ENCODE results near the gene NHSL2.
A peak's percentile ranks its signal among the peaks of the same experiment; 100 is the strongest.
"Not testable (repeated sequence)": the region's sequence is repeated elsewhere in the genome, so short reads cannot be mapped to it uniquely, and the experiment has no call there.

Gene NHSL2

DNA sequence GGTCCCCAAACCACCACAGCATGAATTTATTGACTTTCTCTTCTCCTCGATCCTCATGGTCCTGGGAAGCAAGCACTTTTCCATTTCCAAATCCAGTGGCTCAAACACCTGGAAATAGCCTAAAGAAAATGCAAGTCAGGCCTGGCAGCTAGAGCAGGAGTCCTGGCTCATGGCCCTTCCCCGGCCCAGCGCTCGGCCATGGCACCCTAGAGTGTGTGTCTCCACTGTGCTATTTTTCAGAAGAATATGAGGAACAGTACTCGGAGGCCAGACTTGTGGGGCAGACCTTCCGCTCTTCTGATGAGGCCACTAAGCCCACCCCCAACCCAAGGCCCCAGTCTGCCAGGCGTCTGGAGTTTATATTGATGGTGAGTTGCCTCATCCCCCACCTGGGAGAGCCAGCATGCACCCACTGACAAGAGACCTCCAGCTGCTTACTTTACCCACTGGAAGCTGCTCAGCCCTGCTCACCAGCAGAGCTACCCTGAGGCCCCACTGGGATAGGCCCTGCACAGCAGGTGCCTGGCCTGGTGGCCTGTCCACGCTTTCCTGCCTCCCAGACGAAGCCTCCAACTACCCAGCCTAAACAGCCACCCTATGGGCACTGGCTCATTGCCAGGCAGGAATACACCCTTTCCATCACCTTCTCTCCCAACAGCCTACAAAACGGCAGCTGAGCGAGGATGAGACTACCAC, 223.4 kb downstream of the NHSL2 start:
- DNase-seq = no peak

DNA sequence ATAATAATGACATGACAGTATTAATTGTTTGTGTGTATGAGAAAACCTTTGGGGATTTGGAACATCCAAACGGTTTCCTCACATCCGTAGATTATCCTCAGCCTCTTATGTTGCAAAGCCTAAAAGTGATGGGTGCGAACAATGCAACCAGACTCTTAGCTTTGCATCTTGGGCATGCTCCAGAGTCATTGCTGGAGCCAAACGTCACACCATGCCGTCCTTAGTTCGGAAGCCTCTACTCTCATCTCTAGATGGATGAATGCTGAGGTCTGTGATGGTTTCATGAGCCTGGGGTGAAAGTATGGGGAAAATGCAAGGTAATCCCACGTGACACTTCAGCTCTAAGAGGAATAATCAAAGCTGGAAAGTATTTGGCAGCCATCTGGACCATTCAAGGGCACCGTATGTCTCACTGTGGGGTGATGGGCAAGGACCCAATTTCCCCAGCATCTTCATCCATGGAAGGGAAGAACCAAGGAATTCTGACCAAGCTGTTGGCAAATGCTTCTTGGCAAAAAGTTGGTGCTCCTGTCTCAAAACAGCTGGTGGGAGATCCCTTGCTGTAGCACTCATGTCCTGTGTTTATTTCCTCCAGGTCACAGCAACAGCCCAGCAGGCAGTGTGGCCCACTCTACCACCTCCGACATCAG, 227.3 kb downstream of the NHSL2 start:
- DNase-seq = no peak

DNA sequence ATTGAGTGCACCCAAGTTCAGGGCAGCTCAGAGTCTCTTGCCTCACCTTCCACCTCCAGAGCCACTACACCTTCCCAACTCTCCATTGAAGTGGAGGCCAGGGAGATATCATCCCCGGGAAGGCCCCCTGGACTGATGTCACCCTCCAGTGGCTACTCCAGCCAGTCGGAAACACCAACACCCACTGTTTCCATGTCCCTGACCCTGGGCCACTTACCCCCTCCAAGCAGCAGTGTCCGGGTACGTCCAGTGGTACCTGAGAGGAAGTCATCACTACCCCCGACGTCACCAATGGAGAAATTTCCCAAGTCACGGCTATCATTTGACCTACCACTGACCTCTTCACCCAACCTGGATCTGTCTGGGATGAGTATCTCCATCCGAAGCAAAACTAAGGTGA, 228.9 kb downstream of the NHSL2 start:
- DNase-seq = no peak

DNA sequence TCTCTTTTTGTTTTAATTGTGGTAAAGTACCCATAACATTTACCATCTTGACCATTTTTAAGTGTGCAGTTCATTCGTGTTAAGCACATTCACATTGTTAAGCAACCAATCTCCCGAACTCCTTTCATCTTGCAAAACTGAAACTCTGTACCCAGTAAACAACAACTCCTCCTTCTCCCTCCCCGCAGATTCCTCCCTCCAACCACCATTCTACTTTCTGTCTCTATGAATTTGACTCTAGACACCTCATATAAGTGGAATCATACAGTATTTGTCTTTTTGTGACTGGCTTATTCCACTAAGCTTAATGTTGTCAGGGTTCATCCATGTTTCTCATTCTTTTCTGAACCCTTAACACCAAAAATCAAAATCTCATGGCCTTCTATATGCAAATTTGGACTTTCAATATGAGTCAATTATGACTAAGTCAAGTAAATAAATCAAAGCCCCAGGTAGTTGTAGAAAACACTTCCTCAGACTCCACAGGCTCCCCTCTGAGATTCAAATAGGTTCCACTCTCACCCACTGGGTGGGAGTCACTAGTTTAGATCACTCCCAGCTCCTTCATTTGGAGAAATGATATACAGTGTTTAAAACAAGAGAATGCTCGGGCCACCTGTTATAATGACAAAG, 230.8 kb downstream of the NHSL2 start:
- DNase-seq = no peak

DNA sequence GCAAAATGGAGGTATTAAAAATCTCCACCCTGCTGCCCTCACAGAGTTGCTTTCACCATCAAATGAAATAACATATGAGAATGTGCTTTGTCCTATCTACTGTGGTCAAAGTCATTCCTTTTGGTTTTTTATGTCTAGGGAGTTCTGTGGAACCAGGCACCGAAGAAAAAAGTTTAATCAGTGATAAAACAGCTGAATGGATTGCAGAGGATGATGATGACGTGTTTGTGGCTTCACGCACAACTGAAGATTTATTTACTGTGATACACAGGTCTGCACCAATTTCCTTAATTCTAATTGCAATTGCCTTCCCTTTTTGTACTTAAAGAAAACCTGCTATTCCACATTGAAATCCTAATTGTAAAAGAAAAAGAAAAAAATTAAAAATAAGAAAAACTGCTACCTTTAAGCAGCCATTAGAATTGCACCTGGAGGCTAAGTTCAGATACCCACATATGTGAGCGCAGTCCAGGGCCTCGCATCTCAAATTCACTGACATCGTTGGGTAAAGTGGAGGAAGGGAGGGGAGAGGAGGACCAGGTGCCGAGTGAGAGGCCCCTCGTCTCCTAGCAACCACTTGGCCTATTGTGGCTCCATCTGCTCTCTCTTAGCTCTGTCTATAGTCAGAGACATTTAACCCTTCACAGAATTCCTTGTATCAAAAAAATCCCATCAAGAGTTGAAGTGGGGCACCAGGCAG, 231.6 kb downstream of the NHSL2 start:
- DNase-seq = no peak

DNA sequence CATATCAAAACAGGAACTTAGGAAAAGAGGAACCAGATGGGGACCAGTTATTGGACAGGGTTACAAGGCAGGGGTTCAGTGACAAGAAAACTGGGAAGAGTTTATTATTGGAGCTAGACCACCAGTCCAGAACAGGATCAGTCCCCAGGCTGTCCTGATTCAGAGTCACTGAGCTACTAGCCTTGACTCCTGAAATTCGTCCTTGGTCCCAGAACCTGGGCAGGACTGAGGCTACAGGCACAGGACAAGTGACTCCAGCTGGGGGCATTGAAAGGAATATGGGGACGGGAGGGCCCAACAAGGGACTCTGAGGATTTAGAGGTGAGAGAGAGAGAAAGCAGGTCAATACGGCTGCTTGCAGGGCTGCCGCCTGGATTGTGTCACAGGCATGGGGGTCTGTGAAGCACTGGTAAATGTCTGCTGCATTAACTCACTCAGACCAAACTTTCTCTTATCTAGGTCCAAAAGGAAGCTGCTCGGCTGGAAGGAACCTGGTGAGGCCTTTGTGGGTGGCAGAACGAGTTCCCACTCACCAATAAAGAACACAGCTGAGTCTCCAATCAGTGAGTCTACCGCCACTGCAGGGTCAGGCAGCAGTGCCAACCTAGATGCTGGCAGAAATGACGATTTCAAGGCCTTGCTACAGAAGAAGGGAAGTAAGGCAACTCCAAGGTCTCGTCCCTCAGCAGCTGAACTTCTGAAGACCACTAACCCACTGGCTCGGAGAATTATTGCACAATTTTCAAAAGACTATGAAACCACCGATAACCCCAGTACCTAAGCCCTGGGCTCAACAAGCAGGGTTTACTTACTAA, 232.4 kb downstream of the NHSL2 start:
- no peak for DNase-seq

DNA sequence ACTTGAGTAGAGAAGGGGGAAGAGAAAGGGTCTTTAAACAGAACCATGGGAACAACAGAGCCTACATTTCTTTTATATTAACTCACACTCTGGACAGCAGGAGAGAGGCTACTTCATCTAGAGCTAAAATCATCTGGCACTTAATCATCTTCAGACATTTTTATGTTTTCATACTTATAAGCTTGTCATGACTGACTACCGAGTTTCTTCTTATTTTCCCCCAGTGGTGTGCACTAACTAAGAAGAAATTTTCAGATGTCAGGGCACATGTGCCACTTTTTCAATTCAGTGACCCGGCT, 232.9 kb downstream of the NHSL2 start:
- DNase-seq = no peak

DNA sequence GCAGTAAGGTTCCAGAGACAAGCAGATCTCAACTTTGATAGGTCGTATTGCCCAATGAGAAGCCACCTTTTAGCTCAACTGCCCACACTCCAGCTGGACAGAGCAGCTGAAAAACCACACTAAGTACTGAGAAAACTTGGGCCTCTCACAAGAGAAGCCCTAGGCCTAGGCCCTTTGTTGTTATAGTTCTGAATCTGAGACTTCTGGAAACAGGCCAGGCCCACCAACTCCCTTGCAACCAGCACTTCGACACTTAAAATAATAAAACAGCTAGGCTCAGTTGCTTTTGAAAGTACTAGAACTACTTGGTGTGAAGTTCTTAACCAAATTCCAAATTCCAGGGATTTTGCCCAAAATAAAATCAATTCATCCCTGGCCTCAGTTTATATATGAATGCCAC, 234.5 kb downstream of the NHSL2 start:
- DNase-seq = no peak

DNA sequence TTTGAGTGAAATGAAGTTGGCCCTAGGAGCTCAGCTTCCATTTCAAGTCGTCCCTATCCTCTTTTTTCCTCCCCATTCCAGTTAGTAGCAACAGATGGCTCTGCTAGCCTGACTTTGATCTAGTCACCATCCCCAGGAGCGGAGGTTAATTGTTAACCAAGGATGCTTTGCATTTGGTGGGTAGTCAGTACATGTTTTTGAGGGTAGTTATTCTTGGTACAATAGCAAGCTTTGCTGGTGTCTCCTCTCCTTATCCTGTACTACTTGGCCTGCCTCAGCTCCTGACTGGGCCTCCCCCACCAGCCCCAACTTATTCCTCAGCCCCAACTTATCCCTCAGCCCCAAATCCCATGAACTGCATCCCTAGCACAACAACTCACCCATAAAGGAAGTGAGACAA, 235.9 kb downstream of the NHSL2 start:
- no peak for DNase-seq

DNA sequence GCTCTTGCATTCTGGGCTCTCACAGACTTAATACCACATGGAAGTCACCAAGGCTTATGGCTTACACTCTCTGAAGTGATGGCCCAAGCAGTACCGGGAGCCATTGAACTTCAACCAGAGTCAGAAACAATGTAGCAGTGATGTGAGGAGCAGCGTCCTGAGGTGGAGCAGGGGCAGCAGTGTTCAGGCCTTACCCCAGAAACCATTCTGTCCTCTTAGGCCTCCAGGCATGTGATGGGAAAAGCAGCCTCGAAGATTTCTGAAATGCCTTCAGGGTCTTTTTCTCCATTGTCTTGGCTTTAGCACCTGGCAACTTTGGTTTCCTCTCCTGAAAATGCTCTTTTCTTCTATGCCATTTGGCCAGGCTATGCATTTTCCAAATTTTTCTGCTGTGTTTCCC, 248.1 kb downstream of the NHSL2 start:
- no peak for DNase-seq

DNA sequence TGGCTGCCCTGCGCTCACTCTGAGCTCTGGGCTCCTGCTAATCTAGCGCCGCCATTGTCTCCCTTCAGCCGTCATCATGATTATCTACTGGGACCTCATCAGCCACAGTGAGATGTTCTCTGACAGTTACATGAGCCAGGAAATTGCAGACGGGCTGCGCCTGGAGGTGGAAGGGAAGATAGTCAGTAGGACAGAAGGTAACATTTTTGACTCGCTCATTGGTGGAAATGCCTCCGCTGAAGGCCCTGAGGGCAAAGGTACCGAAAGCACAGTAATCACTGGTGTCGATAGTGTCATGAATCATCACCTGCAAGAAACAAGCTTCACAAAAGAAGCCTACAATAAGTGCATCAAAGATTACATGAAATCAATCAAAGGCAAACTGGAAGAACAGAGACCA, 249.1 kb downstream of the NHSL2 start:
- no peak for DNase-seq

DNA sequence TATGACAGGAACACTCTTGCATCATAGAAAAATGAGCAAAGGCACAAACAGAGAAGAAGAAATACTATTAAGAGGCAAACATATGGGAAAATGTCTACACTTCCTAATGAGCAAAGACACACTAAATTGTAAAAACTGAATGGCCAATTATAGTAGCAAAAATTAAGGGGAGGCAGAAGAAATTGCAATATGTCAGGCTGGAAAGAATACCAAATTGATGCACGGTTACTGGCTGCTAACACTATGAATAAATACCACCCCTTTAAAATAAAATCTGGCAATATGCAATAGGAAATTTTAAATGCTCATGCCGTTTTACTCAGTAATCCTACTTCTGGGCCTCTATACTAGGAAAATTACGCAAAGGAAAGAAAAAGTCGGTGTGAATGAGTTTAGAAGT, 254.9 kb downstream of the NHSL2 start:
- DNase-seq = no peak

DNA sequence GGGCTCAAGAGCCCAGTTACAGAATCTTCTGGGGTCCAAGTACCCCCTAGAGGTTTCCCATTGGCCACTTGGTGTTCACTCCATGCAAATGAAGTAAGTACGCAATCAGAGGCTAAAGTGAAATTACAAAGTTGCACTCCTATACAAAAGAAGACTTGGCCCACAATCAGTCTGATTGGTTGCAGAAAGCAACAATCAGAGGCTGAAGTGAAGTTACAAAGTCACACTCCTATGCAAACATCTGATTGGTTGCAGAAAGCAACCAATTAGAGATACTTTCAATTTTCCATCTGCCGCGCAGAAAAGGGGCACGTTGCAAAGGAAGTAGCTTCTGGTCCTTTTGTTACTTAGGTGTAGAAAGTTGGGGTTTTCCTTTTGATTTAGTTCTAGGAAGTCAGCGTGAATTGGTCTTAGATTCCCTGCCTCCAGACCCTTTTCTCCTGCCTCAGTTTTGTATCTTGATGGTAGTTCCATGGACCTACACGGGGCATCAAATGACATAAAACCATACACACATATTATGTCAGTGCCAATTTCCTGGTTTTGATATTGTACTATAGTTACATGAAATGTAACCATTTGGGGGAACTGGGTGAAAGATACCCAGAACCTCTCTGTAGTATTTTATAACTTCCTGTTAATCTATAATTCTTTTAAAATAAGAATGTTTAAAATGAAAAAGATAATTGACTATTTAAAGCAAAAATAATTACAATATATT, 258.5 kb downstream of the NHSL2 start:
- DNase-seq = peak; percentile 26 to 43

DNA sequence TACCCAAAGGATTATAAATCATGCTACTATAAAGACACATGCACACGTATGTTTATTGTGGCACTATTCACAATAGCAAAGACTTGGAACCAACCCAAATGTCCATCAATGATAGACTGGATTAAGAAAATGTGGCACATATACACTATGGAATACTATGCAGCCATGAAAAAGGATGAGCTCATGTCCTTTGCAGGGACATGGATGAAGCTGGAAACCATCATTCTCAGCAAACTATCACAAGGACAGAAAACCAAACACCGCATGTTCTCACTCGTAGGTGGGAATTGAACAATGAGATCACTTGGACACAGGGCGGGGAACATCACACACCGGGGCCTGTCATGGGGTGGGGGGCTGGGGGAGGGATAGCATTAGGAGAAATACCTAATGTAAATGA, 265.6 kb downstream of the NHSL2 start:
- not testable (repeated sequence) for DNase-seq

DNA sequence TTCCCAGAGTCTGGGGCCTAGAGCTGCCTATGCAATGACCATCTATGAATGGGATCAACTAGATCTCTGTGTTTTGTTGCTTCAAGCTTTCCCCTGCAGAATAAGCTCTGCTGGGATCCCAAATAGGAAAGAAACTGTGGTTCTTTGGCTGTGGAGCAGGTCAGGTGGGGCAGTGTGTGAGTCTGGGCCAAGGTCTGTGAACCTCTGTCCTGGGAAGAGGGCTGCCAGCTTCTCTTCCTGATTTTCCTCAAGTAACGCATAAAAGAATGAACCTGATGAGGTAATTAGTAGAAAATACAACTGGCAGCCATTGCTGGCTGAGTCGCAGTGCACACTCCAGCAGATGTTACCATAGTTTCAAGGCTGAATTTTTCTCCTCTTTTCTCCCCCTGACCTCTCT, 266.3 kb downstream of the NHSL2 start:
- no peak for DNase-seq

DNA sequence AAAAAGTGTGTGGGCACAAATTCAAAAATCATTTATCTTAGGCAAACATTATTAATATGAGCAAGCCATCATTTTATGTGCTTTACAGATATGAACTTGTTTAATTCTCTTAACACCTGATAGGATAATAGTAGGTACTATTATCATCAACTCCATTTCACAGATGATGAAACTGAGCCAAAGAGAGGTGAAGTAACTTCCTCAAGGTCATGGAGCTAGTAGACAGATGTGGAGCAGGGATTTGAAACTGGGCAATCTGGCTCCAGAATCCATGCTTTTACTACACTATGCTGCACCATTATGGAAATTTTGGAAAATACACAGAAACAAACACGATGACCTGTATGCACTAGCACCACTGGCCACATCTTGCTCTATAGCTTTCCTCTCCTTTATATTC, 269.9 kb downstream of the NHSL2 start:
- peak in 1 of 2 donors; percentile 19 for DNase-seq

DNA sequence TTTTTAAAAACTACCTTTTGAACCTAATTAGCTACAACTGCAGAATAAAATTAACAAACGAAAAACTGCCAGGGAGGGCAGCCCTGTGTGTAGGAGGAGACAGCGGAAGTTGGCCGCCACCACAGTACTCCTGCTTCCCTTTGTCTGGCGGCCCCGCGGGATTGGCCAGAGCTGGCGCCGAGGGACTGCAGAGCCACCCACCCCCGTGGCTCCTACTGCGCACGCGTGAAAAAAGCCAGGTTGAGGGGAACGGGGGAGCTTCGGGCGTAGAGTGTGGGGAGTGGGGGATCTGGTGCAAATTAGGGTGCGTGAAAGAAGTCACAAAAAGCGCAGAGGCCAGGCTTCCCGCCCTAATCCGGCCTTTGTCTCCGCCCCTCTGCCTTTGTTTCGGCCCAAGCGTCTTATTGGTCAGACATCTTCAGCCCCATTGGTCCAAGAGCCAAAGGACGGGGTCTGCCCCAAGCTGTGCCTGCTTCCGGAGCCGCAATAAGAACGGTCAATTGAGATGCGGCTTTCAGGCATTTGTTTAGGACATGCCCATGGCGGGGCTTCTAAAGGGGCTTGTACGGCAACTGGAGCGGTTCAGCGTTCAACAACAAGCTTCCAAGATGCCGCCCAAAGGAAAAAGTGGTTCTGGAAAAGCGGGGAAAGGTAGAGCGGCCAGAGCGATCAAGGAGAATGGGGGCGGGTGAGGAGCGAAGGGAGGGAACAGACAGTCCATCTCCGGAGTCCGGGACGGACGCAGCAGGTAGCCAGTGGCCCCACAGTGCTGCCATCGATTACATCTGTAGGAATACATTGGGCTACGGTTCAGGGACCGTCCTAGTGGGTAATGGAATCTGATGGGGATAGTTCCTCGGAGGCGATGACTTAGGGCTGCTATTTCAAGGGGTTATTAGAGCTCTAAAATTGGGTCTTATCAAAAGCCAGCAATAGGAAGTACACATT, 270.8 kb downstream of the NHSL2 start, which contains the start of gene PIN4:
Gene PIN4, plus strand, starts transcription at position 580 of the 948 bp plus-strand sequence. Its CDS starts 29 bp downstream, at position 609.
- peak; percentile 87 to 90 for DNase-seq

DNA sequence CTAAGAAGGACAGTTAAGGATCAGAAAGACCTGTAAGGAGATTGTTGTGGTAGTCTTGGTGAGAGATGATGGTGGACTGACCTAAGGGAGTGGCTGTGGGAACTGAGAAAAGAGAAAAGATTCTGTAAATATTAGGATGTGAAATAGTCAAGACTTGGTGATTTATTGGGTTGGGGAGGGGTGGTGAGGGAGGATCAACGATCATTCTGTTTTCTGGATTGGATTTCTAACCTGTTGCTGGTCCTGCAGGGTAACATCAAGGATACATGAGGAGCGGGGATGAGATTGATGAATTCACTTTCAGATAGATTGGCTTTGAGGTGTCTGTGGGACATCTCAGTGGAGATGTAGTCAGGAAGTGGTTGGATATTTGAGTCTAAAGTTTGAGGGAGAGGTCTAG, 272.3 kb downstream of the NHSL2 start:
- DNase-seq = no peak

DNA sequence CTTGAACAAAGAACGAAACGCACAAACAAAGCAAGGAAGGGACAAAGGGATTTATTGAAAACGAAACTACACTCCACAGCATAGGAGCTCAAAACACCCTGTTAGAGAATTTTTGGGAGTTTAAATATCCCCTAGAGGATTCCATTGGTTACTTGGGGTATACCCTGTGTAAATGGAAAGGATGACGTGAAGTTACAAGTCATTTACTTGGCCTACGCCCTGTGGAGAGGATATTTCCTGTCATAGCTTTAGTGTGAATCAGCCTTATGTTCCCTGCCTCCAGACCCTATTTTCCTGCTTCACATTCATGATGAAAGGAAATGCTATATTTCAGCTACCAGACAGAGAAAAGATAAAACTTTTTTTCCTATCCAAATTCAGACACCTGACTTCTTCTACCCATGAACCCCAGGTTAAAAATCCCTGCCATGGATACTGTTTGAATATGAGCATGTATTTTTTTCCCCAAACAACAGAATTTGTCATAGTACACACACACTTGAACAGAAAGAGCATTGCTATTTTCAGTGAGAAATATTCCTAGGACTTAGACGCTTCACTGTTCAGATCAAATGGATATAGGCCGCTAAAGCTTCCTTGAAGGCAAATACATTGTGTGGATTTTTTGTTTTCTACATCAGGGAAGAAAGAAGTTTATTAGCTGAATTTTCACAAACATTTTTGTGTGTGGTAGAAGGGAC, 291.3 kb downstream of the NHSL2 start:
- no peak for DNase-seq
